Measurements from ENCODE around the gene NCKAP1.
"Not testable (repeated sequence)": the region's sequence is repeated elsewhere in the genome, so short reads cannot be mapped to it uniquely, and the experiment has no call there.

The NCKAP1 gene

GRCh38 chr2:183038341-183039300, at the start of gene NCKAP1:
Gene NCKAP1 (minus strand): TSS chr2:183038457. CDS start chr2:183038099, 358 bp downstream.
- peak; percentile 99 for DNase-seq

GRCh38 chr2:183081911-183082310, 43.7 kb upstream of the NCKAP1 start:
- DNase-seq, result no peak

GRCh38 chr2:183079139-183079775, 41.0 kb upstream of the NCKAP1 start:
- peak; percentile 99 for DNase-seq

GRCh38 chr2:183078464-183079138, 40.3 kb upstream of the NCKAP1 start, which contains the start of gene DUSP19:
Gene DUSP19 (plus strand): TSS chr2:183078747. CDS start chr2:183078934, 187 bp downstream.
- peak; percentile 100 for DNase-seq

GRCh38 chr2:183078163-183078463, 39.9 kb upstream of the NCKAP1 start:
- no peak for DNase-seq

GRCh38 chr2:183072177-183072576, 33.9 kb upstream of the NCKAP1 start:
- DNase-seq, result no peak

- peak; percentile 69 for DNase-seq
These were observed 32.9 kb upstream of the NCKAP1 start for GRCh38 chr2:183070942-183071844.

- DNase-seq, result no peak
These were observed 30.9 kb upstream of the NCKAP1 start for GRCh38 chr2:183069174-183069573.

GRCh38 chr2:183068561-183068960, 30.3 kb upstream of the NCKAP1 start:
- no peak for DNase-seq

- no peak for DNase-seq
These were observed 24.8 kb upstream of the NCKAP1 start for GRCh38 chr2:183063083-183063482.

- no peak for DNase-seq
These were observed 22.4 kb upstream of the NCKAP1 start for GRCh38 chr2:183060571-183061231.

- no peak for DNase-seq
These were observed 21.3 kb upstream of the NCKAP1 start for GRCh38 chr2:183059561-183059960.

- no peak for DNase-seq
These were observed 19.2 kb upstream of the NCKAP1 start for GRCh38 chr2:183057333-183057985.

- no peak for DNase-seq
These were observed 11.2 kb upstream of the NCKAP1 start for GRCh38 chr2:183049420-183049819.

GRCh38 chr2:183047486-183048125, 9.3 kb upstream of the NCKAP1 start:
- DNase-seq, result not testable (repeated sequence)

GRCh38 chr2:183043580-183043979, 5.3 kb upstream of the NCKAP1 start:
- DNase-seq, result not testable (repeated sequence)

GRCh38 chr2:183040604-183041003, 2.3 kb upstream of the NCKAP1 start:
- DNase-seq, result no peak

GRCh38 chr2:183037553-183038340, 510 bp downstream of the NCKAP1 start:
- peak; percentile 94 for DNase-seq

GRCh38 chr2:183037074-183037552, 1.1 kb downstream of the NCKAP1 start:
- DNase-seq, result peak; percentile 90
